CD8-positive, alpha-beta memory T cell (primary cell): ENCODE data around the gene SUPT3H. TPM values are rescaled to one million over a fixed set of nuclear protein-coding genes. Genes with fewer than 3 reads are reported as not detected.
A peak's percentile ranks its signal among the peaks of the same experiment; 100 is the strongest.

Source experiments
- CTCF ChIA-PET: fragments of 350-600 bp; sonication (Branson Sonifier 250); formaldehyde crosslinking; loops from one replicate; lab custom pipeline; 2021; ENCODE audit warnings: antibody characterized with exemption; lab: Charles Lee
- POLR2A ChIA-PET: fragments of 350-600 bp; sonication (Branson Sonifier 250); formaldehyde crosslinking; loops from one replicate; lab custom pipeline; 2021; ENCODE audit warnings: antibody characterized with exemption; lab: Charles Lee
- DNase-seq, 5 donors: peaks; one replicate each; pipeline versions ENCODE4 v3.0.0 to v3.0.0-alpha.2; 2020 to 2022; ENCODE audit warnings: mixed read lengths in 1 of 5
- H3K27ac ChIP-seq: one replicate; pipeline ENCODE4 v1.7.0; 2013; ENCODE audit warnings: low read depth, mild to moderate bottlenecking, low read length, moderate library complexity
- H3K27me3 ChIP-seq: 2 replicates; pipeline ENCODE4 v1.7.0; 2013; ENCODE audit warnings: low read length, mild to moderate bottlenecking; ENCODE audit not compliant: insufficient read depth, poor library complexity, severe bottlenecking
- H3K36me3 ChIP-seq: 2 replicates; pipeline ENCODE4 v1.7.0; 2013; ENCODE audit warnings: mild to moderate bottlenecking, low read length, moderate library complexity; ENCODE audit not compliant: insufficient read depth
- H3K4me1 ChIP-seq: 2 replicates; pipeline ENCODE4 v1.7.0; 2013; ENCODE audit warnings: mild to moderate bottlenecking, low read length, moderate library complexity; ENCODE audit not compliant: insufficient read depth
- H3K4me3 ChIP-seq: 2 replicates; pipeline ENCODE4 v1.7.0; 2013; ENCODE audit warnings: mild to moderate bottlenecking, low read length
- H3K9me3 ChIP-seq: 2 replicates; pipeline ENCODE4 v1.7.0; 2013; ENCODE audit warnings: mild to moderate bottlenecking, low read length
- H3K27ac Mint-ChIP-seq, 8 donors: one replicate each; pipeline ENCODE4 v1.8.0; 2020 to 2021; ENCODE audit warnings: mixed read lengths in 8 of 8, mild to moderate bottlenecking in 6 of 8, inconsistent platforms in 3 of 8, moderate library complexity in 3 of 8
- H3K27me3 Mint-ChIP-seq, 2 donors: one replicate each; pipeline ENCODE4 v1.8.0; 2020 to 2021; ENCODE audit warnings: mixed read lengths in 2 of 2, mild to moderate bottlenecking in 1 of 2, moderate library complexity in 1 of 2
- H3K36me3 Mint-ChIP-seq, 3 donors: one replicate each; pipeline ENCODE4 v1.8.0; 2020 to 2021; ENCODE audit warnings: mixed read lengths in 3 of 3, inconsistent platforms in 1 of 3, mild to moderate bottlenecking in 1 of 3
- H3K4me1 Mint-ChIP-seq, 3 donors: one replicate each; pipeline ENCODE4 v1.8.0; 2020 to 2021; ENCODE audit warnings: mixed read lengths in 3 of 3, inconsistent platforms in 1 of 3, mild to moderate bottlenecking in 1 of 3
- H3K4me3 Mint-ChIP-seq, 7 donors: one replicate each; pipeline ENCODE4 v1.8.0; 2020 to 2021; ENCODE audit warnings: mixed read lengths in 7 of 7, mild to moderate bottlenecking in 6 of 7, moderate library complexity in 4 of 7, inconsistent platforms in 2 of 7
- H3K9me3 Mint-ChIP-seq, 5 donors: one replicate each; pipeline ENCODE4 v1.8.0; 2020 to 2022; ENCODE audit warnings: mixed read lengths in 5 of 5, mild to moderate bottlenecking in 3 of 5, moderate library complexity in 2 of 5, inconsistent platforms in 1 of 5
- polyA plus RNA-seq: library from polyadenylated mRNA; unstranded; fragments of 300-500 nt; fragmentation: Illumina TruSeq; gene quantifications from one replicate; pipeline ENCODE4 v1.2.3, GENCODE V29; 2021
- total RNA-seq, 2 experiments: library from RNA; stranded (reverse); gene quantifications; one replicate each; pipeline ENCODE4 v1.2.3, GENCODE V29; 2021

Gene SUPT3H
- total and polyA plus RNA-seq, 3 experiments from 2014 or later, result 13.7 to 17.1 (median 14.6) TPM

- Histone ChIP-seq H3K27me3 (no peaks in the 10 kb centered on the region), H3K4me1 (no peaks in the 10 kb centered on the region), H3K9me3 (no peaks in the 10 kb centered on the region), H3K4me3 (no peak overlapping the region), H3K36me3 (no peaks in the 10 kb centered on the region), H3K27ac (no peak overlapping the region)
- no peak overlapping the region for H3K4me3 Mint-ChIP-seq
- H3K4me1 Mint-ChIP-seq, result no peaks in the 10 kb centered on the region
- no peaks in the 10 kb centered on the region for H3K27me3 Mint-ChIP-seq
- no peak overlapping the region for H3K27ac Mint-ChIP-seq
- peaks cover 0 to 1% (median 0%) of the 10 kb centered on the region in 3 donors for H3K36me3 Mint-ChIP-seq
- DNase-seq, result no peak
- H3K9me3 Mint-ChIP-seq, result no peaks in the 10 kb centered on the region
- CTCF ChIA-PET, result no interaction called here
- POLR2A ChIA-PET, result no interaction called here
Observed at GRCh38 chr6:45092135-45092534, 285.6 kb downstream of the SUPT3H start.

- Histone ChIP-seq H3K36me3 (no peaks in the 10 kb centered on the region), H3K4me3 (no peak overlapping the region), H3K9me3 (no peaks in the 10 kb centered on the region), H3K4me1 (no peaks in the 10 kb centered on the region), H3K27me3 (no peaks in the 10 kb centered on the region), H3K27ac (no peak overlapping the region)
- POLR2A ChIA-PET, result interaction anchor here (0.5 kb wide), 1 partner anchor 243 kb away, joined by 3 read pairs; no protein-coding TSS in a partner anchor
- DNase-seq, result no peak
- H3K4me1 Mint-ChIP-seq, result peaks cover 10 to 14% (median 14%) of the 10 kb centered on the region in 3 donors
- CTCF ChIA-PET, result no interaction called here
- H3K27me3 Mint-ChIP-seq, result no peaks in the 10 kb centered on the region
- H3K36me3 Mint-ChIP-seq, result peaks cover 0 to 16% (median 0%) of the 10 kb centered on the region in 3 donors
- H3K27ac Mint-ChIP-seq, result no peak overlapping the region
- H3K9me3 Mint-ChIP-seq, result peaks cover 0 to 4% (median 0%) of the 10 kb centered on the region in 5 donors
- no peak overlapping the region for H3K4me3 Mint-ChIP-seq
Observed at GRCh38 chr6:45086360-45087084, 291.2 kb downstream of the SUPT3H start.

- Mint-ChIP-seq H3K36me3 (peaks cover 1 to 28% (median 5%) of the 10 kb centered on the region in 3 donors), H3K4me1 (peaks cover 10 to 14% (median 14%) of the 10 kb centered on the region in 3 donors), H3K27ac (peak overlapping the region in 3 of 8 donors; percentile 7 to 31 (median 14)), H3K4me3 (no peak overlapping the region), H3K9me3 (peaks cover 6 to 11% (median 9%) of the 10 kb centered on the region in 5 donors), H3K27me3 (no peaks in the 10 kb centered on the region)
- no peak for DNase-seq
- ChIA-PET CTCF (no interaction called here), POLR2A (no interaction called here)
- Histone ChIP-seq H3K27me3 (no peaks in the 10 kb centered on the region), H3K4me3 (no peak overlapping the region), H3K27ac (no peak overlapping the region), H3K9me3 (no peaks in the 10 kb centered on the region), H3K4me1 (no peaks in the 10 kb centered on the region), H3K36me3 (no peaks in the 10 kb centered on the region)
Observed at GRCh38 chr6:45084257-45084656, 293.5 kb downstream of the SUPT3H start.

- H3K4me1 ChIP-seq, result no peaks in the 10 kb centered on the region
- Mint-ChIP-seq H3K4me1 (peaks cover 10 to 14% (median 14%) of the 10 kb centered on the region in 3 donors), H3K36me3 (peaks cover 5 to 42% (median 8%) of the 10 kb centered on the region in 3 donors), H3K27ac (peak overlapping the region in 1 of 8 donors; percentile 23), H3K27me3 (peaks cover 0 to 1% of the 10 kb centered on the region in 2 donors), H3K4me3 (no peak overlapping the region), H3K9me3 (peaks cover 15 to 28% (median 24%) of the 10 kb centered on the region in 5 donors)
- H3K9me3 ChIP-seq, result peaks cover 7% of the 10 kb centered on the region
- POLR2A ChIA-PET, result no interaction called here
- H3K27me3 ChIP-seq, result no peaks in the 10 kb centered on the region
- H3K36me3 ChIP-seq, result no peaks in the 10 kb centered on the region
- H3K4me3 ChIP-seq, result no peak overlapping the region
- CTCF ChIA-PET, result no interaction called here
- no peak overlapping the region for H3K27ac ChIP-seq
- no peak for DNase-seq
Observed at GRCh38 chr6:45082091-45082490, 295.6 kb downstream of the SUPT3H start.

GRCh38 chr6:45081634-45082033 is 296.1 kb downstream of the SUPT3H start:
- Histone ChIP-seq H3K4me1 (no peaks in the 10 kb centered on the region), H3K36me3 (no peaks in the 10 kb centered on the region), H3K4me3 (no peak overlapping the region), H3K27ac (no peak overlapping the region), H3K9me3 (peaks cover 7% of the 10 kb centered on the region), H3K27me3 (no peaks in the 10 kb centered on the region)
- CTCF ChIA-PET, result no interaction called here
- Mint-ChIP-seq H3K36me3 (peaks cover 5 to 47% (median 10%) of the 10 kb centered on the region in 3 donors), H3K9me3 (peaks cover 15 to 28% (median 24%) of the 10 kb centered on the region in 5 donors), H3K27me3 (peaks cover 0 to 1% of the 10 kb centered on the region in 2 donors), H3K27ac (no peak overlapping the region), H3K4me3 (no peak overlapping the region), H3K4me1 (peaks cover 10 to 14% (median 14%) of the 10 kb centered on the region in 3 donors)
- DNase-seq, result no peak
- POLR2A ChIA-PET, result no interaction called here

- no peaks in the 10 kb centered on the region for H3K4me1 ChIP-seq
- H3K36me3 ChIP-seq, result no peaks in the 10 kb centered on the region
- POLR2A ChIA-PET, result no interaction called here
- Mint-ChIP-seq H3K36me3 (peaks cover 5 to 38% (median 10%) of the 10 kb centered on the region in 3 donors), H3K4me3 (no peak overlapping the region), H3K27ac (peak overlapping the region in 1 of 8 donors; percentile 36), H3K4me1 (peaks cover 0 to 4% (median under 1%) of the 10 kb centered on the region in 3 donors), H3K9me3 (peaks cover 13 to 27% (median 23%) of the 10 kb centered on the region in 5 donors), H3K27me3 (peaks cover 0 to 1% of the 10 kb centered on the region in 2 donors)
- no peak for DNase-seq
- CTCF ChIA-PET, result no interaction called here
- H3K4me3 ChIP-seq, result no peak overlapping the region
- H3K27me3 ChIP-seq, result no peaks in the 10 kb centered on the region
- H3K27ac ChIP-seq, result no peak overlapping the region
- H3K9me3 ChIP-seq, result peaks cover 7% of the 10 kb centered on the region
Observed at GRCh38 chr6:45078432-45078831, 299.3 kb downstream of the SUPT3H start.

GRCh38 chr6:45076217-45076930 is 301.4 kb downstream of the SUPT3H start:
- ChIA-PET POLR2A (no interaction called here), CTCF (no interaction called here)
- H3K27ac ChIP-seq, result no peak overlapping the region
- no peak overlapping the region for H3K4me3 ChIP-seq
- H3K36me3 ChIP-seq, result no peaks in the 10 kb centered on the region
- H3K4me1 ChIP-seq, result no peaks in the 10 kb centered on the region
- Mint-ChIP-seq H3K27me3 (peaks cover 0 to 1% of the 10 kb centered on the region in 2 donors), H3K4me1 (peaks cover 6 to 13% (median 11%) of the 10 kb centered on the region in 3 donors), H3K27ac (no peak overlapping the region), H3K4me3 (no peak overlapping the region), H3K9me3 (peaks cover 13 to 27% (median 23%) of the 10 kb centered on the region in 5 donors), H3K36me3 (peaks cover 5 to 31% (median 10%) of the 10 kb centered on the region in 3 donors)
- H3K27me3 ChIP-seq, result no peaks in the 10 kb centered on the region
- no peak for DNase-seq
- peaks cover 7% of the 10 kb centered on the region for H3K9me3 ChIP-seq

- peaks cover 6 to 15% (median 11%) of the 10 kb centered on the region in 3 donors for H3K4me1 Mint-ChIP-seq
- ChIA-PET POLR2A (no interaction called here), CTCF (no interaction called here)
- H3K36me3 ChIP-seq, result no peaks in the 10 kb centered on the region
- H3K27ac ChIP-seq, result no peak overlapping the region
- peaks cover 7% of the 10 kb centered on the region for H3K9me3 ChIP-seq
- peaks cover 13 to 27% (median 23%) of the 10 kb centered on the region in 5 donors for H3K9me3 Mint-ChIP-seq
- no peaks in the 10 kb centered on the region for H3K27me3 ChIP-seq
- no peak for DNase-seq
- H3K4me3 Mint-ChIP-seq, result no peak overlapping the region
- H3K36me3 Mint-ChIP-seq, result peaks cover 5 to 27% (median 9%) of the 10 kb centered on the region in 3 donors
- H3K27me3 Mint-ChIP-seq, result peaks cover 0 to 1% of the 10 kb centered on the region in 2 donors
- H3K4me1 ChIP-seq, result no peaks in the 10 kb centered on the region
- no peak overlapping the region for H3K4me3 ChIP-seq
- no peak overlapping the region for H3K27ac Mint-ChIP-seq
Observed at GRCh38 chr6:45075246-45075645, 302.5 kb downstream of the SUPT3H start.
